ENCODE measurements around the gene DGKD. TPM values are rescaled to one million over a fixed set of nuclear protein-coding genes. Genes with fewer than 3 reads are reported as not detected.
A peak's percentile ranks its signal among the peaks of the same experiment; 100 is the strongest.

DGKD gene
- total and polyA plus RNA-seq, 2 donors from 2014 or later = 2.6 to 32.3 TPM

- Histone ChIP-seq H3K9ac (ENCODE audit: low read length in 3 of 3) (no peak overlapping the region), H3K27me3 (ENCODE audit: control insufficient read depth, insufficient read depth, low read length) (no peaks in the 10 kb centered on the region), H3K27ac (ENCODE audit: low read depth in 2 of 2, low read length in 2 of 2) (no peak overlapping the region), H3K4me1 (ENCODE audit: control insufficient read depth in 2 of 3, insufficient read depth in 2 of 3, low read depth in 1 of 3, low read length in 3 of 3) (no peaks in the 10 kb centered on the region), H3K4me3 (ENCODE audit: low read length in 3 of 3) (no peak overlapping the region), H3K9me3 (ENCODE audit: control insufficient read depth in 2 of 3, insufficient read depth in 1 of 3, low read length in 3 of 3) (no peaks in the 10 kb centered on the region), H3K36me3 (ENCODE audit: control insufficient read depth in 2 of 3, insufficient read depth in 3 of 3, low read length in 3 of 3) (peaks cover 0 to 9% (median 8%) of the 10 kb centered on the region in 3 donors)
- DNase-seq (no peak), FAIRE-seq (no peak)
- TF ChIP-seq, protein P1, sequence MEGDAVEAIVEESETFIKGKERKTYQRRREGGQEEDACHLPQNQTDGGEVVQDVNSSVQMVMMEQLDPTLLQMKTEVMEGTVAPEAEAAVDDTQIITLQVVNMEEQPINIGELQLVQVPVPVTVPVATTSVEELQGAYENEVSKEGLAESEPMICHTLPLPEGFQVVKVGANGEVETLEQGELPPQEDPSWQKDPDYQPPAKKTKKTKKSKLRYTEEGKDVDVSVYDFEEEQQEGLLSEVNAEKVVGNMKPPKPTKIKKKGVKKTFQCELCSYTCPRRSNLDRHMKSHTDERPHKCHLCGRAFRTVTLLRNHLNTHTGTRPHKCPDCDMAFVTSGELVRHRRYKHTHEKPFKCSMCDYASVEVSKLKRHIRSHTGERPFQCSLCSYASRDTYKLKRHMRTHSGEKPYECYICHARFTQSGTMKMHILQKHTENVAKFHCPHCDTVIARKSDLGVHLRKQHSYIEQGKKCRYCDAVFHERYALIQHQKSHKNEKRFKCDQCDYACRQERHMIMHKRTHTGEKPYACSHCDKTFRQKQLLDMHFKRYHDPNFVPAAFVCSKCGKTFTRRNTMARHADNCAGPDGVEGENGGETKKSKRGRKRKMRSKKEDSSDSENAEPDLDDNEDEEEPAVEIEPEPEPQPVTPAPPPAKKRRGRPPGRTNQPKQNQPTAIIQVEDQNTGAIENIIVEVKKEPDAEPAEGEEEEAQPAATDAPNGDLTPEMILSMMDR (IDR thresholded peaks at IDR 0.05; ENCODE audit: borderline replicate concordance, extremely low read depth, insufficient read depth) = no peak
- intact Hi-C loops (cut with DNase I) = no loop called here
Measured at GRCh38 chr2:233442028-233442310, 87.7 kb downstream of the DGKD start.

DNA sequence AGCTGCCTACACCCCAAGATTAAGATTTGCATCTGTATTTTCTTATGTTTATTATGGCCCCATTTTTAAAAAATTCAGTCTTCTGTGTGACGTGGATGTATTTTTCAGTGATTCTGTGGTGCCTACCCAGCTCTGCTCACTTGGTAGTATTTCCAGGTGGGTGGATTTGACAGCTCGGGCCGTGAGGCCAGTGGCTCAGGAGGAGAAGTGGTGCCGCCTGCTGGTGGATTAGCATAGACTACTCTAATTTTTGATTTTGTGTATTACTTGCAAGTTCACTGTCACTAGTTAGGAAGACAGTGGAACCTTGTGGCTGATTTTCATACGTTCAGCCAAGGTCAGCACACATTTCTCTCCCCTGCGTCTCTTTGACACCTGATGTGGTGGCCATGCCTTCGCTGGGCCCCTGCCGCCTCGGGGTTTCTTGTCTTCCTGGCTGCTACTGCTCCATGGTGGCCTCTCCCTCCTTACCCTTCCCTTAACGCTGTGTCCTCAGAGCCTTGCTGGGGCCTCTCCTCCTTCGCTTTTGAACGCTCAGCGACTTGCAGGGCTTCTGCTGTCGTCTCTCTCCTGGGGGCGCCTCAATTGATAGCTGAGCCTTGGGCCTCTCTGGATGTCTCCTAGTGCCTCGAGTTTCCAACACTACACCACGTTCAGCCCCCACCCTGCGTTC, 89.4 kb downstream of the DGKD start:
- TF ChIP-seq, protein P1 (IDR thresholded peaks at IDR 0.05; ENCODE audit: borderline replicate concordance, extremely low read depth, insufficient read depth) = peak; percentile 84
- DNase-seq (peak in 4 of 5 donors; percentile 77 to 90 (median 82)), FAIRE-seq (peak; percentile 38)
- Histone ChIP-seq H3K4me3 (ENCODE audit: low read length in 3 of 3) (no peak overlapping the region), H3K36me3 (ENCODE audit: control insufficient read depth in 2 of 3, insufficient read depth in 3 of 3, low read length in 3 of 3) (no peaks in the 10 kb centered on the region), H3K27me3 (ENCODE audit: control insufficient read depth, insufficient read depth, low read length) (no peaks in the 10 kb centered on the region), H3K4me1 (ENCODE audit: control insufficient read depth in 2 of 3, insufficient read depth in 2 of 3, low read depth in 1 of 3, low read length in 3 of 3) (no peaks in the 10 kb centered on the region), H3K9me3 (ENCODE audit: control insufficient read depth in 2 of 3, insufficient read depth in 1 of 3, low read length in 3 of 3) (no peaks in the 10 kb centered on the region), H3K27ac (ENCODE audit: low read depth in 2 of 2, low read length in 2 of 2) (no peak overlapping the region), H3K9ac (ENCODE audit: low read length in 3 of 3) (no peak overlapping the region)
- intact Hi-C loops (cut with DNase I) = no loop called here

- TF ChIP-seq, protein P1 (IDR thresholded peaks at IDR 0.05; ENCODE audit: borderline replicate concordance, extremely low read depth, insufficient read depth) = no peak
- Histone ChIP-seq H3K27ac (ENCODE audit: low read depth in 2 of 2, low read length in 2 of 2) (no peak overlapping the region), H3K9me3 (ENCODE audit: control insufficient read depth in 2 of 3, insufficient read depth in 1 of 3, low read length in 3 of 3) (no peaks in the 10 kb centered on the region), H3K36me3 (ENCODE audit: control insufficient read depth in 2 of 3, insufficient read depth in 3 of 3, low read length in 3 of 3) (no peaks in the 10 kb centered on the region), H3K4me3 (ENCODE audit: low read length in 3 of 3) (no peak overlapping the region), H3K27me3 (ENCODE audit: control insufficient read depth, insufficient read depth, low read length) (no peaks in the 10 kb centered on the region), H3K9ac (ENCODE audit: low read length in 3 of 3) (no peak overlapping the region), H3K4me1 (ENCODE audit: control insufficient read depth in 2 of 3, insufficient read depth in 2 of 3, low read depth in 1 of 3, low read length in 3 of 3) (no peaks in the 10 kb centered on the region)
- FAIRE-seq (no peak), DNase-seq (peak in 2 of 5 donors; percentile 20 to 46)
- intact Hi-C loops (cut with DNase I) = no loop called here
Measured at GRCh38 chr2:233444501-233444900, 90.2 kb downstream of the DGKD start.

Data from kidney (tissue), 14 donors.